ENCODE data around the gene ZFYVE21. TPM values are rescaled to one million over a fixed set of nuclear protein-coding genes. Genes with fewer than 3 reads are reported as not detected.
"Not testable (repeated sequence)": the region's sequence is repeated elsewhere in the genome, so short reads cannot be mapped to it uniquely, and the experiment has no call there.

ZFYVE21 gene
- total RNA-seq, 2 experiments from 2014 or later = 16.9 to 17.2 TPM

- Mint-ChIP-seq H3K27ac (no peak overlapping the region), H3K9me3 (no peaks in the 10 kb centered on the region), H3K4me1 (peaks cover 3% of the 10 kb centered on the region), H3K36me3 (ENCODE audit: low read depth) (peaks cover 28% of the 10 kb centered on the region), H3K4me3 (no peak overlapping the region), H3K27me3 (no peaks in the 10 kb centered on the region)
- no peak for DNase-seq
- ChIA-PET POLR2A (no interaction called here), CTCF (interaction anchor here (0.9 kb wide), 1 partner anchor 16 kb away, joined by 3 read pairs; no protein-coding TSS in a partner anchor)
These were observed 30.1 kb upstream of the ZFYVE21 start for GRCh38 chr14:103685276-103686211.

- CTCF ChIA-PET = interaction anchor here (0.7 to 0.8 kb wide), 2 partner anchors 13 to 15 kb away, joined by 3 read pairs; no protein-coding TSS in a partner anchor
- POLR2A ChIA-PET = no interaction called here
- Mint-ChIP-seq H3K36me3 (ENCODE audit: low read depth) (peaks cover 22% of the 10 kb centered on the region), H3K4me3 (no peak overlapping the region), H3K9me3 (no peaks in the 10 kb centered on the region), H3K4me1 (peaks cover 3% of the 10 kb centered on the region), H3K27me3 (no peaks in the 10 kb centered on the region), H3K27ac (no peak overlapping the region)
- no peak for DNase-seq
These were observed 28.7 kb upstream of the ZFYVE21 start for GRCh38 chr14:103686831-103687485.

DNA sequence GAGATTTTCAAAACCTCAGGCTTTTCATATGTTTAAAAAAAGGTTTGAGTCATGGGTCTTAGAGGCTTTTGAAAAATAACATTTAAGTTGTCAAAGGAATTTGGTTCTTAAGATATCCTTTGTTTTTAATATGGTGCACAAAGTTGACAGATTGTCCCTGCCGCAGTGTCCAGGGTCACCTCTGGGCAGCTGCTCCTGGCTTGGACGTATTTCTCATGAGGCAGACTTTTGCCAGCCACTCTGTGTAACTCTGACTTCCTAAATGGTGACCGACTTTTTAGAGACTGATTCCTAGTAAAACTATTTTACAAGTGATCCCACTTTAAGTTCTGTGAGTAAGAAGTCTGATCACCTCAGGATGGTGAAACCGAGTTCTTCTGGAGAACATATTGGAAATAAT, 27.9 kb upstream of the ZFYVE21 start:
- Mint-ChIP-seq H3K27ac (no peak overlapping the region), H3K36me3 (ENCODE audit: low read depth) (peaks cover 22% of the 10 kb centered on the region), H3K4me1 (peaks cover 3% of the 10 kb centered on the region), H3K9me3 (no peaks in the 10 kb centered on the region), H3K4me3 (no peak overlapping the region), H3K27me3 (no peaks in the 10 kb centered on the region)
- DNase-seq = no peak
- CTCF ChIA-PET = no interaction called here
- POLR2A ChIA-PET = no interaction called here

DNA sequence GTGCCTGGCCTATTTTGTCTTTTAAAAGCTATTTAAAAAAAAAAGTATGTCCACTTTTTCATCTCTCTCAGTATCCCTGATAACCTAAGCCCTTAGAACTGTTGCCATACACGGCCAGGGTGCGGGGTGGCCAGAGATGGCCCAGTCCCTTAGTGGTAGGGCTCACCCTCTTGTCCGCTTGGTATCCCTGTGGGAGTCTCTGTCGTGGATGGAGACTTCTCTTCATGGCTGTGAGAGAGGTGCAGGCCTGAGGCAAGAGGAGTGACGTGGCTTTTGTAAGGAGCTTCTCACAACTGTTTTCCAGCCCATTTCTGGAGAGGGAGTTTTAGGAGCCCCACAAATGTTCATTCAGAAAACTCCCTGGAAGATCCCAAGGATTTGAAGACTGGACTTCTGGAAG, 27.2 kb upstream of the ZFYVE21 start:
- DNase-seq = no peak
- Mint-ChIP-seq H3K4me3 (no peak overlapping the region), H3K36me3 (ENCODE audit: low read depth) (peaks cover 22% of the 10 kb centered on the region), H3K4me1 (peaks cover 3% of the 10 kb centered on the region), H3K27me3 (no peaks in the 10 kb centered on the region), H3K27ac (no peak overlapping the region), H3K9me3 (no peaks in the 10 kb centered on the region)
- ChIA-PET CTCF (no interaction called here), POLR2A (no interaction called here)

- POLR2A ChIA-PET = no interaction called here
These were observed 26.4 kb upstream of the ZFYVE21 start for GRCh38 chr14:103688906-103689902.

DNA sequence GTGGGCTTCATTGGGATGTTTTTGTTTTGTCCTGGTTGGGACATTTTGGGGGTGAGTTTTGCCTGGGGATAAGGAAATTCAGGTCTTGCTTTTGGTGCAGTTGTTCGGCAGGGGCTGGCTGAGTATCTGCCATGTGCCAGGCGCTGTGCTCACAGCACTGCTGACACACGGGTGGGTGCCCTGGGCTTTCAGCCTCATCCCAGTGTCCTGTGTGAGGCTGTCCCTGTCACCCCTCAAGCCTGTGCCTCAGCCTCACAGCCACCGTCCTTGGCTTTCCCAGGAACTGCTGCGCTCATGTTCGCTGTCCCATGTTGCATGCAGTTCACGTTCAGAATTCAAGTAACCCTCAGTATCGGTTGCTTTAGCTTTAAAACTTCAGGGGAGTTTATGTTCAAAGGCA, 25.3 kb upstream of the ZFYVE21 start:
- Mint-ChIP-seq H3K27ac (no peak overlapping the region), H3K4me3 (no peak overlapping the region), H3K36me3 (ENCODE audit: low read depth) (peaks cover 28% of the 10 kb centered on the region), H3K4me1 (peaks cover 3% of the 10 kb centered on the region), H3K27me3 (no peaks in the 10 kb centered on the region), H3K9me3 (no peaks in the 10 kb centered on the region)
- POLR2A ChIA-PET = no interaction called here
- CTCF ChIA-PET = no interaction called here
- DNase-seq = no peak

More at GRCh38 chr14:103688906-103689902, 26.4 kb upstream of the ZFYVE21 start:
- Mint-ChIP-seq H3K27ac (no peak overlapping the region), H3K36me3 (ENCODE audit: low read depth) (peaks cover 29% of the 10 kb centered on the region), H3K9me3 (no peaks in the 10 kb centered on the region), H3K4me1 (peaks cover 3% of the 10 kb centered on the region), H3K27me3 (no peaks in the 10 kb centered on the region), H3K4me3 (no peak overlapping the region)
- DNase-seq = no peak
- CTCF ChIA-PET = no interaction called here

DNA sequence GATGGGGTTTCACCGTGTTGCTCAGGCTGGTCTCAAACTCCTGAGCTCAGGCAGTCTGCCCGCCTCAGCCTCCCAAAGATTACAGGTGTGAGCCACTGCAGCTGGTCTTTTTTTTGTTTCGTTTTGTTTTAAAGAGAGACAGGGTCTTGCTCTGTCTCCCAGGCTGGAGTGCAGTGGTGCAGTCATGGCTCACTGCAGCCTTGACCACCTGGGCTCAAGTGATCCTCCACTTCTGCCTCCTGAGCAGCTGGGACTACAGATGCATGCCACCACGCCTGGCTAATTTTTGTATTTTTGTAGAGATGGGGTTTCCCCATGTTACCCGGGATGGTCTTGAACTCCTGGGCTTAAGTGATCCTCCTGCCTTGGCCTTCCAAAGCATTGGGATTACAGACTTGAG, 24.0 kb upstream of the ZFYVE21 start:
- H3K36me3 Mint-ChIP-seq (ENCODE audit: low read depth) = peaks cover 28% of the 10 kb centered on the region
- CTCF ChIA-PET = interaction anchor here (0.6 to 2.6 kb wide), 3 partner anchors 12 to 124 kb away, joined by 3 to 6 read pairs (median 3); no protein-coding TSS in a partner anchor
- not testable (repeated sequence) for H3K27me3 Mint-ChIP-seq

DNA sequence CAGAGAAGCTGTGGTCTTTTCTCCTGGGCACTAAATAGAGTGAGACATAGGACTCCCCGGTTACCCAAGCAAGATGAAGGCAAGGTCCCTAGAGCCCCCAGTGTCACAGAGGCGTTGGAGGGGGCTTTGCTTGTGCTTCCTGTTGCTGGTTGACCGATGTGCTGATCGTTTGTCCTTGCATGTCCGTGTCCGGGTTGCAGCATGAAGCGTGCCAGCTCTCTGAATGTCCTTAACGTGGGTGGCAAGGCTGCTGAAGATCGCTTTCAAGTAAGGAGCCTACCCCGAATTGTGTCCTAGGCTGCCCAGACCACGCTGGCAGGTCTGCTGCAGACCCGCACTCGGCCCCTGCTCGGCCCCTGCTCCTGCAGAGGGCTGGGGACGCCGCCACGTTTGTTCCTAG, 23.5 kb upstream of the ZFYVE21 start:
- no peak for DNase-seq
- H3K36me3 Mint-ChIP-seq (ENCODE audit: low read depth) = peaks cover 24% of the 10 kb centered on the region
- peaks cover 3% of the 10 kb centered on the region for H3K4me1 Mint-ChIP-seq
- H3K4me3 Mint-ChIP-seq = no peak overlapping the region
- ChIA-PET CTCF (interaction anchor here (0.6 to 2.6 kb wide), 3 partner anchors 12 to 125 kb away, joined by 3 to 6 read pairs (median 3); no protein-coding TSS in a partner anchor), POLR2A (no interaction called here)
- H3K9me3 Mint-ChIP-seq = no peaks in the 10 kb centered on the region
- no peaks in the 10 kb centered on the region for H3K27me3 Mint-ChIP-seq
- H3K27ac Mint-ChIP-seq = no peak overlapping the region

More for the DNA sequence above, 24.0 kb upstream of the ZFYVE21 start:
- POLR2A ChIA-PET, H3K27ac Mint-ChIP-seq, H3K9me3 Mint-ChIP-seq, H3K4me1 Mint-ChIP-seq, H3K4me3 Mint-ChIP-seq, DNase-seq: not testable (repeated sequence)

GRCh38 chr14:103692871-103693270, 22.7 kb upstream of the ZFYVE21 start:
- Mint-ChIP-seq H3K27me3 (no peaks in the 10 kb centered on the region), H3K4me3 (no peak overlapping the region), H3K27ac (no peak overlapping the region), H3K9me3 (no peaks in the 10 kb centered on the region), H3K36me3 (ENCODE audit: low read depth) (peaks cover 23% of the 10 kb centered on the region), H3K4me1 (peaks cover 3% of the 10 kb centered on the region)
- POLR2A ChIA-PET = no interaction called here
- CTCF ChIA-PET = interaction anchor here (0.6 to 2.6 kb wide), 3 partner anchors 11 to 1054 kb away, joined by 3 to 6 read pairs (median 6); no protein-coding TSS in a partner anchor
- no peak for DNase-seq

- Mint-ChIP-seq H3K27me3 (no peaks in the 10 kb centered on the region), H3K4me3 (no peak overlapping the region), H3K27ac (no peak overlapping the region), H3K4me1 (peaks cover 3% of the 10 kb centered on the region), H3K36me3 (ENCODE audit: low read depth) (peaks cover 21% of the 10 kb centered on the region), H3K9me3 (no peaks in the 10 kb centered on the region)
- DNase-seq = no peak
- CTCF ChIA-PET = interaction anchor here (2.6 kb wide), 1 partner anchor 10 kb away, joined by 6 read pairs; no protein-coding TSS in a partner anchor
- POLR2A ChIA-PET = no interaction called here
These were observed 22.1 kb upstream of the ZFYVE21 start for GRCh38 chr14:103693515-103693914.

DNA sequence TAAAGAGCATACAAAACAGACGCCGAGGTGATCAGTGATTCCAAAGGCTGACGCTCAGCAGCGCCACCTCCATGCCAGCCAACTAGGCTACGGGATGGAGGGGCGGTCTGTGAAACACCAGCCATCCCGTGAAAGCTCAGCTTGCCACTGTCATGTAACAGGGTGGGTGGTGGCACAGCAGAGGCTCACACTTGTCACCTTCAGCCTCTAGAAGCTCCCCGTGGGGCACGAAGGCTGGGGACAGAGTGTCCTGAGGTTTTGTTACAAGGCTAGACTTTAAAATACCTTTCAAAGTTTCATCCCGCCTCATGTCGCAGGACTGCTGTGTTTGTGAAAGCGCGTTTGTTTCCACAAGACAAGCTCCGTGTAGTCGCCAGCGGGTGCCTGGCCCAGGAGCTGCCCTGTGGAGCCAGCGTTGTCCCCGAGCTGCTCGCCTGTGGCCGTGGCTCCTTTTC, 21.0 kb upstream of the ZFYVE21 start:
- POLR2A ChIA-PET = no interaction called here
- H3K27ac Mint-ChIP-seq = no peak overlapping the region
- H3K36me3 Mint-ChIP-seq (ENCODE audit: low read depth) = peaks cover 19% of the 10 kb centered on the region
- DNase-seq = no peak
- no peaks in the 10 kb centered on the region for H3K9me3 Mint-ChIP-seq
- H3K27me3 Mint-ChIP-seq = no peaks in the 10 kb centered on the region
- peaks cover 3% of the 10 kb centered on the region for H3K4me1 Mint-ChIP-seq
- no peak overlapping the region for H3K4me3 Mint-ChIP-seq
- CTCF ChIA-PET = interaction anchor here (2.6 kb wide), 1 partner anchor 9 kb away, joined by 6 read pairs; no protein-coding TSS in a partner anchor

All from activated CD4-positive, alpha-beta T cell treated with anti-CD3 and anti-CD28 coated beads, Interleukin-2, amount 10 ng/mL, durations not matched to agents 7 days and 5 days (primary cell).